ENCODE results near the gene RARRES1. TPM values are rescaled to one million over a fixed set of nuclear protein-coding genes. Genes with fewer than 3 reads are reported as not detected.

RARRES1 gene
- total RNA-seq, 1 donor from 2014 or later, result 742 TPM

GRCh38 chr3:158733656-158734055, 1.4 kb upstream of the RARRES1 start:
- no peaks in the 10 kb centered on the region for H3K36me3 ChIP-seq
- H3K27ac ChIP-seq, result no peak overlapping the region
- TF ChIP-seq POLR2A (IDR thresholded peaks at IDR 0.05) (no peak), CTCF (IDR thresholded peaks at IDR 0.05) (no peak), POLR2AphosphoS5 (IDR thresholded peaks at IDR 0.05; ENCODE audit: insufficient read depth in 1 of 2, low read depth in 1 of 2) (no peak)
- peaks cover 6% of the 10 kb centered on the region for H3K9me3 ChIP-seq
- intact Hi-C loops (cut with DNase I), result loop anchor here (10.0 kb wide), 1 partner anchor 59 kb away; the partner anchor contains the start of gene LXN
- H3K4me3 ChIP-seq, result peak overlapping the region in 1 of 2 donors; percentile 5
- H3K4me1 ChIP-seq, result peaks cover 27% of the 10 kb centered on the region
- no peaks in the 10 kb centered on the region for H3K27me3 ChIP-seq
- DNase-seq (ENCODE audit: extremely low spot score in 2 of 2), result no peak

DNA sequence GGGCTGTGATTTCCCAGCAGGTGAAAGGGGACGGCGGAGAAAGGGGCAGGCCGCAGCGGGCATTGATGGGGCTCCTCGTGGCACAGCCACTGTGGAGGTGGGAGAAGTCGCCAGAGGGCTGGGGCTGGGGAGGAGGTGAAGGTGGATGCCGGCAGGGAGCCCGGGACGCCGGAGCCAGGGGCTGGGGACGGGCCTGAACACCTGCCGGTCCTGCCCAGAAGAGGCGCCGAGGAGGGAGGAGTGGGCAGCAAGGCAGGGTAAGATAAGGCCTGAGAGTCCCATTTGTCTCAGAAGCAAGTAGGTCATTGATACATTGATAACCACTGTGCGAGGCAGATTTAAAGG, 571 bp upstream of the RARRES1 start:
- Histone ChIP-seq H3K4me1 (peaks cover 27% of the 10 kb centered on the region), H3K4me3 (peak overlapping the region; percentile 79 to 80), H3K27me3 (no peaks in the 10 kb centered on the region), H3K27ac (peak overlapping the region; percentile 82), H3K9me3 (peaks cover 6% of the 10 kb centered on the region), H3K36me3 (no peaks in the 10 kb centered on the region)
- intact Hi-C loops (cut with DNase I), result loop anchor here (10.0 kb wide), 1 partner anchor 58 kb away; the partner anchor contains the start of gene LXN
- TF ChIP-seq POLR2AphosphoS5 (IDR thresholded peaks at IDR 0.05; ENCODE audit: insufficient read depth in 1 of 2, low read depth in 1 of 2) (peak in 1 of 2 donors; percentile 10), CTCF (IDR thresholded peaks at IDR 0.05) (no peak)
- DNase-seq (ENCODE audit: extremely low spot score in 2 of 2), result no peak

DNA sequence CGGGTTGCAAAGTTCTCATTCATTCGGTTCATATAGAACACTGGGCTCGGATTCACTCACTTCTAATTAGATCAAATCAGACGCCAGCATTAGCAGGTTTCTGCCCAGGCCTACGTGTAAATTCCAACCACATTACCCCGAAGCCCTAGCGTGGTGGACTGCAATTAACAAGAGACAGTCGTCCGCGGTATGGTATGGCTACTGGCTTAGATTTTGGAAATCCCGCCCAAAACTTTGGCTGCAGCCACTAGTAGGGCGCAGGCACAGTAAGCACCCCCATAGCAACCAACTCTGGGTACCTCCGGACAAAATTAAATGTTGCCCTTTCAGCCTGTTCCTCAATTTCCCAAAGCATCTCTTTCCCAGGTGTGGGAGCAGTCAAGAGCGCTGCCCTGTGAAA, 771 bp downstream of the RARRES1 start:
- peak in 1 of 2 donors; percentile 83 for DNase-seq (ENCODE audit: extremely low spot score in 2 of 2)
- TF ChIP-seq POLR2AphosphoS5 (IDR thresholded peaks at IDR 0.05; ENCODE audit: insufficient read depth in 1 of 2, low read depth in 1 of 2), result no peak
- peak overlapping the region; percentile 82 for H3K27ac ChIP-seq
- H3K4me1 ChIP-seq, result peaks cover 40% of the 10 kb centered on the region
- peaks cover 6% of the 10 kb centered on the region for H3K9me3 ChIP-seq
- peak overlapping the region; percentile 79 to 80 for H3K4me3 ChIP-seq
- no peaks in the 10 kb centered on the region for H3K36me3 ChIP-seq
- H3K27me3 ChIP-seq, result no peaks in the 10 kb centered on the region
- intact Hi-C loops (cut with DNase I), result loop anchor here (10.0 kb wide), 1 partner anchor 57 kb away; the partner anchor contains the start of gene LXN

DNA sequence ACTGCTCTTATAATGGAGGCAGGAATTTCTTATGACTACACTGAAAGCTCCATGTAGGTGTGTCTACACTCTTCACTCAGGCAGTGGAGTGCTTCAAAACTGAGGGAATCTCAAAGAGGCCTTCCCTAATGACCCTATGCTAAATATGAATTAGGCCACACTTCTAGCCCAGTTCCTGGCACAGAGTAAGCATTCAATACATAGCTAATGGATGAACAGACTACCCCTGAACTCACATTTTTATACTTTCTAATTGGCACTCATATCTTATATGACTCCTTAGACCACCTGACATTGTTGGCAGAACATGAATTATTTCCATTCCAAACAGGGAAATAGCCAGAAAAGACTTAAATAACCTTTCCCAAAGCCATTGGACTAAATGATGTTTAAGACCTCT, 3.4 kb downstream of the RARRES1 start:
- no peak for DNase-seq (ENCODE audit: extremely low spot score in 2 of 2)
- TF ChIP-seq POLR2A (IDR thresholded peaks at IDR 0.05), result no peak
- no peak for TF ChIP-seq CTCF (IDR thresholded peaks at IDR 0.05)
- no peak for TF ChIP-seq POLR2AphosphoS5 (IDR thresholded peaks at IDR 0.05; ENCODE audit: insufficient read depth in 1 of 2, low read depth in 1 of 2)
- no peaks in the 10 kb centered on the region for H3K36me3 ChIP-seq
- H3K27me3 ChIP-seq, result no peaks in the 10 kb centered on the region
- no peak overlapping the region for H3K4me3 ChIP-seq
- intact Hi-C loops (cut with DNase I), result loop anchor here (2.0 kb wide), 1 partner anchor 58 kb away; no protein-coding TSS in a partner anchor
- peaks cover 57% of the 10 kb centered on the region for H3K4me1 ChIP-seq
- H3K27ac ChIP-seq, result no peak overlapping the region
- H3K9me3 ChIP-seq, result no peaks in the 10 kb centered on the region

GRCh38 chr3:158728061-158728377, 4.2 kb downstream of the RARRES1 start:
- TF ChIP-seq POLR2A (IDR thresholded peaks at IDR 0.05), result no peak
- TF ChIP-seq CTCF (IDR thresholded peaks at IDR 0.05), result no peak

More at GRCh38 chr3:158728061-158728377, 4.2 kb downstream of the RARRES1 start:
- no peaks in the 10 kb centered on the region for H3K9me3 ChIP-seq
- H3K4me1 ChIP-seq, result peaks cover 57% of the 10 kb centered on the region
- intact Hi-C loops (cut with DNase I), result loop anchor here (2.0 kb wide), 1 partner anchor 59 kb away; no protein-coding TSS in a partner anchor
- H3K36me3 ChIP-seq, result no peaks in the 10 kb centered on the region
- peak overlapping the region in 1 of 2 donors; percentile 5 for H3K4me3 ChIP-seq
- no peaks in the 10 kb centered on the region for H3K27me3 ChIP-seq
- no peak for DNase-seq (ENCODE audit: extremely low spot score in 2 of 2)
- peak overlapping the region; percentile 48 for H3K27ac ChIP-seq
